HepG2 (cell line): Measurements from ENCODE around the gene TMEFF2. TPM values are rescaled to one million over a fixed set of nuclear protein-coding genes. Genes with fewer than 3 reads are reported as not detected.

Experiments used
- ATAC-seq: fragments of 200-7000 bp; cut with Tn5 transposase; 3 replicates; pipeline ENCODE4 v1.9.1; 2020; ENCODE audit warnings: mild to moderate bottlenecking, moderate library complexity
- BruUV-seq: library from RNA; stranded (reverse); fragments of 400-500 nt; replicated peaks from 2 replicates; lab custom pipeline; 2021; lab: Mats Ljungman, UMichigan
- CTCF ChIA-PET: fragments of 300-600 bp; formaldehyde crosslinking; extraction: SDS; loops from one replicate; lab custom pipeline; 2021; ENCODE audit warnings: low total read pairs, inconsistent platforms, low intra/inter-chr PET ratio; lab: Yijun Ruan, JAX
- POLR2A ChIA-PET: fragments of 350-600 bp; sonication (Branson Sonifier 250); formaldehyde crosslinking; loops from one replicate; lab custom pipeline; 2020; ENCODE audit warnings: antibody characterized with exemption, inconsistent platforms; lab: Yijun Ruan, JAX
- DNase-seq: peaks from one replicate; pipeline ENCODE4 v3.0.0-alpha.2; 2015; ENCODE audit warnings: low spot score
- FAIRE-seq: peaks from 3 replicates; lab custom pipeline; 2011; peaks lifted over from hg19 to GRCh38; lab: Jason Lieb, UNC
- H2AFZ ChIP-seq: one replicate; pipeline ENCODE4 v1.6.1; 2011; ENCODE audit warnings: low read length, inconsistent platforms
- H3K27ac ChIP-seq: fragments of 300-600 bp; 3 replicates; pipeline ENCODE4 v1.8.0; 2011; ENCODE audit warnings: mixed run types, mild to moderate bottlenecking, mixed read lengths, low read length, inconsistent platforms; ENCODE audit not compliant: insufficient read depth; ENCODE audit errors: extremely low read length
- H3K27me3 ChIP-seq, 2 experiments: fragments of 200-600 bp in 1 of 2; 2 replicates in 1 of 2; 3 replicates in 1 of 2; pipeline versions ENCODE4 v1.6.0 to v1.8.0; 2011; ENCODE audit warnings: low read length in 2 of 2, mild to moderate bottlenecking in 2 of 2, moderate library complexity in 2 of 2, inconsistent platforms in 1 of 2; ENCODE audit not compliant: insufficient read depth in 2 of 2, control insufficient read depth in 1 of 2
- H3K36me3 ChIP-seq, 2 experiments: fragments of 200-600 bp in 1 of 2; replicated peaks in 1 of 2; 2 replicates in 1 of 2; 3 replicates in 1 of 2; pipeline versions ENCODE4 v1.5.1 to v1.8.0; 2011; ENCODE audit warnings: low read length in 2 of 2, inconsistent platforms in 1 of 2; ENCODE audit not compliant: insufficient read depth in 2 of 2, control insufficient read depth in 1 of 2
- H3K4me1 ChIP-seq: 2 replicates; pipeline ENCODE4 v1.5.1; 2012; ENCODE audit warnings: low read length, inconsistent platforms; ENCODE audit not compliant: insufficient read depth
- H3K4me2 ChIP-seq: 2 replicates; pipeline ENCODE4 v1.6.0; 2011; ENCODE audit warnings: low read depth, low read length, inconsistent platforms
- H3K4me3 ChIP-seq, 3 experiments: fragments of 200-600 bp in 1 of 3; sonication (generic), shearing (Covaris generic) in 1 of 3; replicated peaks in 1 of 3; 2 replicates each; pipeline ENCODE4 v1.5.1; 2011 to 2016; ENCODE audit warnings: low read length in 3 of 3, inconsistent platforms in 2 of 3, low read depth in 2 of 3, mild to moderate bottlenecking in 2 of 3, control low read depth in 1 of 3, mixed read lengths in 1 of 3; ENCODE audit not compliant: insufficient read depth in 1 of 3
- H3K79me2 ChIP-seq: one replicate; pipeline ENCODE4 v1.6.1; 2011; ENCODE audit warnings: low read length, inconsistent platforms; ENCODE audit not compliant: insufficient read depth
- H3K9ac ChIP-seq: 2 replicates; pipeline ENCODE4 v1.6.0; 2011; ENCODE audit warnings: mild to moderate bottlenecking, low read depth, low read length, inconsistent platforms; ENCODE audit not compliant: insufficient read depth
- H3K9me3 ChIP-seq: 2 replicates; pipeline ENCODE4 v1.5.1; 2012; ENCODE audit warnings: mild to moderate bottlenecking, low read length
- H4K20me1 ChIP-seq: 2 replicates; pipeline ENCODE4 v1.6.0; 2011; ENCODE audit warnings: inconsistent platforms, mild to moderate bottlenecking, low read length, moderate library complexity; ENCODE audit not compliant: insufficient read depth
- HHEX ChIP-seq: IDR thresholded peaks from 2 replicates; pipeline ENCODE4 v1.6.1; 2016; ENCODE audit warnings: control low read depth
- NAIF1 ChIP-seq: sonication (generic); formaldehyde crosslinking; IDR thresholded peaks from 2 replicates; pipeline ENCODE4 v1.5.0; 2020; ENCODE audit warnings: mild to moderate bottlenecking, missing genetic modification reagents, borderline replicate concordance
- ZNF460 ChIP-seq: sonication (generic); formaldehyde crosslinking; IDR thresholded peaks from 2 replicates; pipeline ENCODE4 v1.5.1; 2020; ENCODE audit warnings: missing genetic modification reagents, mild to moderate bottlenecking, borderline replicate concordance
- ZNF737 ChIP-seq: sonication (generic); formaldehyde crosslinking; IDR thresholded peaks from 2 replicates; pipeline ENCODE4 v1.5.0; 2020; ENCODE audit warnings: missing genetic modification reagents, mild to moderate bottlenecking, borderline replicate concordance
- WGBS: methylation state at CpG from one replicate; pipeline ENCODE4 v1.1.6; 2017; ENCODE audit warnings: low lambda C conversion rate; 5-methylcytosine and 5-hydroxymethylcytosine counted together
- in situ Hi-C: cut with HindIII; loops from 2 replicates; pipeline ENCODE4 v1.10.0; 2017; ENCODE audit warnings: low pct_unique_long_range_greater_than_20kb; ENCODE audit not compliant: extremely low pct_ligation_motif_present
- intact Hi-C: fragments of 100-400 bp; cut with micrococcal nuclease; formaldehyde crosslinking; loops from one replicate; pipeline ENCODE4 v1.10.0; 2022; ENCODE audit not compliant: unreplicated experiment
- polyA plus RNA-seq, 8 experiments: library from polyadenylated mRNA; depleted of rRNA in 3 of 8; stranded (reverse) in 7 of 8; unstranded in 1 of 8; fragments of >200 nt; fragmentation: Illumina TruSeq in 4 of 8; extraction: Trizol in 4 of 8; gene quantifications; 2 replicates each; pipeline versions ENCODE4 v1.2.1 to v1.2.3, GENCODE V29; 2011 to 2016; ENCODE audit warnings: low read depth in 4 of 8, missing spikeins in 1 of 8, mixed read lengths in 1 of 8; ENCODE audit not compliant: insufficient read depth in 1 of 8
- total RNA-seq, 5 experiments: library from RNA; depleted of rRNA; stranded (reverse); fragments of >200 nt; fragmentation: Illumina TruSeq; extraction: Trizol; gene quantifications; 2 replicates each; pipeline ENCODE4 v1.2.3, GENCODE V29; 2016; ENCODE audit warnings: low read depth in 1 of 5
- TF ChIP-seq, protein P1 (sequence below): sonication (generic); formaldehyde crosslinking; IDR thresholded peaks from 2 replicates; pipeline ENCODE4 v1.4.0; 2020; ENCODE audit warnings: missing genetic modification reagents, borderline replicate concordance
- TF ChIP-seq, protein P2 (sequence below): sonication (generic); formaldehyde crosslinking; IDR thresholded peaks from 2 replicates; pipeline ENCODE4 v1.5.1; 2020; ENCODE audit warnings: mild to moderate bottlenecking, missing genetic modification reagents
- TF ChIP-seq, protein P3 (sequence below): sonication (generic); formaldehyde crosslinking; IDR thresholded peaks from 2 replicates; pipeline ENCODE4 v1.5.1; 2020; ENCODE audit warnings: missing genetic modification reagents, mild to moderate bottlenecking, borderline replicate concordance

TMEFF2 gene
- total and polyA plus RNA-seq, 2 of the 13 experiments (the other 11 are each of a cell fraction or from before 2014, with no cell fraction given) = not detected

DNA sequence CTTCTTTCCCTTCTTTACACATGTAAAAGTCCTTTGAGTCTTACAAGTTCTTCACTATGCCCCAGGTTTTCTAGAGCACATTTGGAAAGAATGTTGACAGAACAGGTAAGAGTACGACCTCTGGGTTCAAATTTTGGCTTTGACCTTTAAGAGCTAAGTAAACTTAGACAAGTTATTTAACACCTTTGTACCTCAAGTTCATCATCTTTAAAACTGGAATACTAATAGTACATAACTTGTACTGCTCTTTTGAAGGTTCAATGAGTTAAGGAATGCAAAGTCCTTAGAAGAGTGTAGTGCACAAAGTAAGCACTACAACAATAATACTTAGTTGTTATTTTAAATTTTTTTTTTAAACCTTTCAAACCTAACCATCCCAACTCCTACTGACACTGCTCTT lies 156.6 kb downstream of the TMEFF2 start:
- in situ Hi-C loops = no loop called here
- TF ChIP-seq, protein P1, sequence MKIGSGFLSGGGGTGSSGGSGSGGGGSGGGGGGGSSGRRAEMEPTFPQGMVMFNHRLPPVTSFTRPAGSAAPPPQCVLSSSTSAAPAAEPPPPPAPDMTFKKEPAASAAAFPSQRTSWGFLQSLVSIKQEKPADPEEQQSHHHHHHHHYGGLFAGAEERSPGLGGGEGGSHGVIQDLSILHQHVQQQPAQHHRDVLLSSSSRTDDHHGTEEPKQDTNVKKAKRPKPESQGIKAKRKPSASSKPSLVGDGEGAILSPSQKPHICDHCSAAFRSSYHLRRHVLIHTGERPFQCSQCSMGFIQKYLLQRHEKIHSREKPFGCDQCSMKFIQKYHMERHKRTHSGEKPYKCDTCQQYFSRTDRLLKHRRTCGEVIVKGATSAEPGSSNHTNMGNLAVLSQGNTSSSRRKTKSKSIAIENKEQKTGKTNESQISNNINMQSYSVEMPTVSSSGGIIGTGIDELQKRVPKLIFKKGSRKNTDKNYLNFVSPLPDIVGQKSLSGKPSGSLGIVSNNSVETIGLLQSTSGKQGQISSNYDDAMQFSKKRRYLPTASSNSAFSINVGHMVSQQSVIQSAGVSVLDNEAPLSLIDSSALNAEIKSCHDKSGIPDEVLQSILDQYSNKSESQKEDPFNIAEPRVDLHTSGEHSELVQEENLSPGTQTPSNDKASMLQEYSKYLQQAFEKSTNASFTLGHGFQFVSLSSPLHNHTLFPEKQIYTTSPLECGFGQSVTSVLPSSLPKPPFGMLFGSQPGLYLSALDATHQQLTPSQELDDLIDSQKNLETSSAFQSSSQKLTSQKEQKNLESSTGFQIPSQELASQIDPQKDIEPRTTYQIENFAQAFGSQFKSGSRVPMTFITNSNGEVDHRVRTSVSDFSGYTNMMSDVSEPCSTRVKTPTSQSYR = no peak
- TF ChIP-seq NAIF1 (no peak), ZNF737 (CRISPR knock-in tag) (no peak), HHEX (CRISPR knock-in tag) (no peak), ZNF460 (no peak)
- TF ChIP-seq, protein P2, sequence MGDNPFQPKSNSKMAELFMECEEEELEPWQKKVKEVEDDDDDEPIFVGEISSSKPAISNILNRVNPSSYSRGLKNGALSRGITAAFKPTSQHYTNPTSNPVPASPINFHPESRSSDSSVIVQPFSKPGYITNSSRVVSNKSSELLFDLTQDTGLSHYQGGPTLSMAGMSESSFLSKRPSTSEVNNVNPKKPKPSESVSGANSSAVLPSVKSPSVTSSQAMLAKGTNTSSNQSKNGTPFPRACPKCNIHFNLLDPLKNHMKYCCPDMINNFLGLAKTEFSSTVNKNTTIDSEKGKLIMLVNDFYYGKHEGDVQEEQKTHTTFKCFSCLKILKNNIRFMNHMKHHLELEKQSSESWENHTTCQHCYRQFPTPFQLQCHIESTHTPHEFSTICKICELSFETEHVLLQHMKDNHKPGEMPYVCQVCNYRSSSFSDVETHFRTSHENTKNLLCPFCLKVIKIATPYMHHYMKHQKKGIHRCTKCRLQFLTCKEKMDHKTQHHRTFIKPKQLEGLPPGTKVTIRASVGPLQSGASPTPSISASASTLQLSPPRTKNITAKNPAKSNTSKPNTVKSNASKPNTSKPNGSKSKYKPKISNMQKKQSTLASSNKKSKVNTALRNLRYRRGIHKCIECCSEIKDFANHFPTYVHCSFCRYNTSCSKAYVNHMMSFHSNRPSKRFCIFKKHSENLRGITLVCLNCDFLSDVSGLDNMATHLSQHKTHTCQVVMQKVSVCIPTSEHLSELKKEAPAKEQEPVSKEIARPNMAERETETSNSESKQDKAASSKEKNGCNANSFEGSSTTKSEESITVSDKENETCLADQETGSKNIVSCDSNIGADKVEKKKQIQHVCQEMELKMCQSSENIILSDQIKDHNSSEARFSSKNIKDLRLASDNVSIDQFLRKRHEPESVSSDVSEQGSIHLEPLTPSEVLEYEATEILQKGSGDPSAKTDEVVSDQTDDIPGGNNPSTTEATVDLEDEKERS (CRISPR knock-in tag) = no peak
- TF ChIP-seq, protein P3, sequence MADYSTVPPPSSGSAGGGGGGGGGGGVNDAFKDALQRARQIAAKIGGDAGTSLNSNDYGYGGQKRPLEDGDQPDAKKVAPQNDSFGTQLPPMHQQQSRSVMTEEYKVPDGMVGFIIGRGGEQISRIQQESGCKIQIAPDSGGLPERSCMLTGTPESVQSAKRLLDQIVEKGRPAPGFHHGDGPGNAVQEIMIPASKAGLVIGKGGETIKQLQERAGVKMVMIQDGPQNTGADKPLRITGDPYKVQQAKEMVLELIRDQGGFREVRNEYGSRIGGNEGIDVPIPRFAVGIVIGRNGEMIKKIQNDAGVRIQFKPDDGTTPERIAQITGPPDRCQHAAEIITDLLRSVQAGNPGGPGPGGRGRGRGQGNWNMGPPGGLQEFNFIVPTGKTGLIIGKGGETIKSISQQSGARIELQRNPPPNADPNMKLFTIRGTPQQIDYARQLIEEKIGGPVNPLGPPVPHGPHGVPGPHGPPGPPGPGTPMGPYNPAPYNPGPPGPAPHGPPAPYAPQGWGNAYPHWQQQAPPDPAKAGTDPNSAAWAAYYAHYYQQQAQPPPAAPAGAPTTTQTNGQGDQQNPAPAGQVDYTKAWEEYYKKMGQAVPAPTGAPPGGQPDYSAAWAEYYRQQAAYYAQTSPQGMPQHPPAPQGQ = no peak
- TF ChIP-seq, all 625 proteins: peak for 0
- Histone ChIP-seq H2AFZ (no peak overlapping the region), H4K20me1 (no peaks in the 10 kb centered on the region), H3K27me3 (no peaks in the 10 kb centered on the region), H3K36me3 (no peaks in the 10 kb centered on the region), H3K9me3 (no peaks in the 10 kb centered on the region), H3K79me2 (no peaks in the 10 kb centered on the region), H3K4me1 (no peaks in the 10 kb centered on the region), H3K4me2 (no peak overlapping the region), H3K27ac (no peak overlapping the region), H3K4me3 (no peak overlapping the region), H3K9ac (no peak overlapping the region)
- FAIRE-seq (no peak), DNase-seq (no peak), ATAC-seq (no peak)
- WGBS = 25% methylated on average over 1 of the region's 1 CpG
- intact Hi-C loops = no loop called here
- POLR2A ChIA-PET = no interaction called here
- CTCF ChIA-PET = no interaction called here
- no TSS peak for BruUV-seq
